ENCODE measurements around the gene CYP24A1.

CYP24A1 gene

GRCh38 chr20:54111460-54111859, 62.3 kb downstream of the CYP24A1 start:
- no peak for DNase-seq (ENCODE audit: low spot score)

GRCh38 chr20:54110457-54110856, 63.3 kb downstream of the CYP24A1 start:
- DNase-seq (ENCODE audit: low spot score): no peak

- no peak for DNase-seq (ENCODE audit: low spot score)
Measured at GRCh38 chr20:54110041-54110440, 63.7 kb downstream of the CYP24A1 start.

GRCh38 chr20:54108817-54109216, 65.0 kb downstream of the CYP24A1 start:
- no peak for DNase-seq (ENCODE audit: low spot score)

- no peak for DNase-seq (ENCODE audit: low spot score)
Measured at GRCh38 chr20:54108326-54108642, 65.5 kb downstream of the CYP24A1 start.

GRCh38 chr20:54107600-54108325, 66.0 kb downstream of the CYP24A1 start:
- DNase-seq (ENCODE audit: low spot score): no peak

GRCh38 chr20:54107181-54107580, 66.6 kb downstream of the CYP24A1 start:
- DNase-seq (ENCODE audit: low spot score): no peak

GRCh38 chr20:54106162-54106561, 67.6 kb downstream of the CYP24A1 start:
- DNase-seq (ENCODE audit: low spot score): no peak

- DNase-seq (ENCODE audit: low spot score): no peak
Measured at GRCh38 chr20:54105653-54106052, 68.1 kb downstream of the CYP24A1 start.

GRCh38 chr20:54104781-54105180, 69.0 kb downstream of the CYP24A1 start:
- DNase-seq (ENCODE audit: low spot score): no peak

- DNase-seq (ENCODE audit: low spot score): no peak
Measured at GRCh38 chr20:54103762-54104600, 69.8 kb downstream of the CYP24A1 start.
